ENCODE data around the gene BGLAP. TPM values are rescaled to one million over a fixed set of nuclear protein-coding genes. Genes with fewer than 3 reads are reported as not detected.

The BGLAP gene
- 0.14 TPM in 1 of 2 replicates, not detected in the other for total RNA-seq

DNA sequence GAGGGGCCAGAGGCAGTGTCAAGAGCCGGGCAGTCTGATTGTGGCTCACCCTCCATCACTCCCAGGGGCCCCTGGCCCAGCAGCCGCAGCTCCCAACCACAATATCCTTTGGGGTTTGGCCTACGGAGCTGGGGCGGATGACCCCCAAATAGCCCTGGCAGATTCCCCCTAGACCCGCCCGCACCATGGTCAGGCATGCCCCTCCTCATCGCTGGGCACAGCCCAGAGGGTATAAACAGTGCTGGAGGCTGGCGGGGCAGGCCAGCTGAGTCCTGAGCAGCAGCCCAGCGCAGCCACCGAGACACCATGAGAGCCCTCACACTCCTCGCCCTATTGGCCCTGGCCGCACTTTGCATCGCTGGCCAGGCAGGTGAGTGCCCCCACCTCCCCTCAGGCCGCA lies at the start of gene BGLAP:
Gene BGLAP (plus strand): TSS at position 259 of the 400 bp plus-strand sequence. CDS start 48 bp downstream, at position 307.

DNA sequence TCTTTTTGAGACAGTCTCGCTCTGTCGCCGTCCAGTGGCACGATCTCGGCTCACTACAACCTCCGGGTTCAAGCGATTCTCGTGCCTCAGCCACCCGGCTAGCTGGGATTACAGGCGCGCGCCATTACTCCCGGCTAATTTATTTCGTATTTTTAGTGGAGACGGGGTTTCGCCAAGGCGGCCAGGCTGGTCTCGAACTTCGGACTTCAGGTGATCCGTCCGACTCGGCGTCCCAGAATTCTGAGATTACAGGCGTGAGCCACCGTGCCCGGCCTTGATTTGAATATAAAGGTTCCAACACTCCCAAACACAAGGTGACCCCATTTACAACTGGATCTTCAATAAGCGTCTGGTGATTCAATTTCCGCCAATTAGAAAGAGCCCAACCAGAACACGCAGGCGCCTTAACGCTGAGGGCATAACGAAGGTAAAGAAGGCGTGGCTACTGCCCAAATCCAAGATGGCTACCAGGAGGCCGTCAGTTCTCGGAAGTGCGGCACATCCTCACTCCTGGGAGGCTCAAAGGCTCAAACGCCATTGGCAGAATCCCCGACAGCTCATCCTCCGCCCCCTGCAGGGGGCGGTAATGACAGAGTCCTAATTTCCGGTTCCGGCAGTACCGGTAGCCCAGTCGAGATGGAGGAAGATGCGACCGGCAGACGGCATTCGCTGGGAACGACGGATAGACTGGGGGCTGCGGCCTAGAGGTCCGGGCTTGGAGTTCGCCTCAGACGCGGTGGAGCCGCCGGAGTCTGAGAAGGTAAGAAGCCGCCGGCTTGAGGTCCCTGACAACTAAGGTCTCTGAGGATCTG lies 48.3 kb upstream of the BGLAP start, which contains the start of gene SLC25A44:
Gene SLC25A44 (plus strand): TSS at position 617 of the 812 bp plus-strand sequence. CDS start 5,744 bp downstream, outside the sequence.

GRCh38 chr1:156212833-156213643 lies 28.9 kb upstream of the BGLAP start, which contains the start of gene PMF1:
Gene PMF1 (plus strand): TSS chr1:156213007. CDS start chr1:156213016, 9 bp downstream.

GRCh38 chr1:156247460-156248322 lies 5.7 kb downstream of the BGLAP start, which contains the start of gene PAQR6:
Gene PAQR6 (minus strand): TSS chr1:156248056. CDS start chr1:156246731, 1,325 bp downstream.

GRCh38 chr1:156282479-156283222 lies 40.7 kb downstream of the BGLAP start, which contains the start of gene SMG5:
Gene SMG5 (minus strand): TSS chr1:156282825. CDS start chr1:156282680, 145 bp downstream.

GRCh38 chr1:156284112-156284511 lies 42.1 kb downstream of the BGLAP start, which contains the start of gene TMEM79:
Gene TMEM79 (plus strand): TSS chr1:156284325. CDS start chr1:156285227, 902 bp downstream.

Other genes starting within 250 kb of the BGLAP start
- 355 and 375 TPM in 2 replicates for gene SSR2, start 221.2 kb upstream of the BGLAP start, total RNA-seq
- gene UBQLN4, start 188.4 kb upstream of the BGLAP start, total RNA-seq, result 21.4 and 25.2 TPM in 2 replicates
- gene LAMTOR2, start 187.4 kb upstream of the BGLAP start, total RNA-seq, result 103 and 130 TPM in 2 replicates
- gene RAB25, start 181.0 kb upstream of the BGLAP start, total RNA-seq, result 206 and 251 TPM in 2 replicates
- 3.3 and 7.6 TPM in 2 replicates for gene MEX3A, start 159.7 kb upstream of the BGLAP start, total RNA-seq
- gene LMNA, start 127.5 kb upstream of the BGLAP start, total RNA-seq, result 995 and 1,028 TPM in 2 replicates
- gene SEMA4A, start 88.6 kb upstream of the BGLAP start, total RNA-seq, result 7.6 and 16.6 TPM in 2 replicates
- gene SLC25A44, start 48.1 kb upstream of the BGLAP start, total RNA-seq, result 9.2 and 13.0 TPM in 2 replicates
- 84.6 and 87.2 TPM in 2 replicates for gene PMF1, start 29.2 kb upstream of the BGLAP start, total RNA-seq
- 0.60 and 0.71 TPM in 2 replicates for gene PAQR6, start 5.9 kb downstream of the BGLAP start, total RNA-seq
- 40.6 and 40.8 TPM in 2 replicates for gene SMG5, start 40.6 kb downstream of the BGLAP start, total RNA-seq
- gene TMEM79, start 42.1 kb downstream of the BGLAP start, total RNA-seq, result 37.5 and 38.2 TPM in 2 replicates
- 28.6 and 42.5 TPM in 2 replicates for gene GLMP, start 53.5 kb downstream of the BGLAP start, total RNA-seq
- not detected in 2 replicates for gene VHLL, start 57.1 kb downstream of the BGLAP start, total RNA-seq
- 322 and 440 TPM in 2 replicates for gene CCT3, start 96.1 kb downstream of the BGLAP start, total RNA-seq
- 2.4 TPM in 1 of 2 replicates, not detected in the other for gene TSACC, start 96.3 kb downstream of the BGLAP start, total RNA-seq
- gene RHBG, start 127.0 kb downstream of the BGLAP start, total RNA-seq, result 0.14 TPM in 1 of 2 replicates, not detected in the other

Measured in airway epithelial cell (primary cell).